Measurements from ENCODE around the gene IL5.
A peak's percentile ranks its signal among the peaks of the same experiment; 100 is the strongest.

The IL5 gene

GRCh38 chr5:132496191-132496630 is 47.1 kb downstream of the IL5 start:
- peak overlapping the region; percentile 95 for H3K27ac ChIP-seq
- DNase-seq (ENCODE audit: low spot score), result peak; percentile 99
- CTCF ChIA-PET, result interaction anchor here (2.1 kb wide), 1 partner anchor 110 kb away, joined by 12 read pairs; no protein-coding TSS in a partner anchor

GRCh38 chr5:132495667-132496190 is 47.6 kb downstream of the IL5 start:
- H3K27ac ChIP-seq, result peak overlapping the region; percentile 95
- peak; percentile 83 for DNase-seq (ENCODE audit: low spot score)
- TF ChIP-seq CTCF (conservative IDR thresholded peaks at IDR 0.05; ENCODE audit: low read depth), result no peak
- ChIA-PET CTCF (interaction anchor here (1.3 to 2.1 kb wide), 2 partner anchors 14 to 110 kb away, joined by 4 to 12 read pairs; no protein-coding TSS in a partner anchor), POLR2A (ENCODE audit: low non-redundant PET) (interaction anchor here (0.5 to 0.8 kb wide), 5 partner anchors 17 to 431 kb away, joined by 3 to 4 read pairs (median 3); partner anchors contain the start of gene CSF2)

More at GRCh38 chr5:132496191-132496630, 47.1 kb downstream of the IL5 start:
- POLR2A ChIA-PET (ENCODE audit: low non-redundant PET), result interaction anchor here (0.5 to 0.7 kb wide), 7 partner anchors 27 to 468 kb away, joined by 3 to 5 read pairs (median 3); partner anchors contain the start of gene CSF2
- TF ChIP-seq CTCF (conservative IDR thresholded peaks at IDR 0.05; ENCODE audit: low read depth), result no peak

GRCh38 chr5:132493821-132494220 is 49.5 kb downstream of the IL5 start:
- no peak for DNase-seq (ENCODE audit: low spot score)
- TF ChIP-seq CTCF (conservative IDR thresholded peaks at IDR 0.05; ENCODE audit: low read depth), result no peak
- peak overlapping the region; percentile 95; the same call in 1 of the 2 replicates for H3K27ac ChIP-seq
- CTCF ChIA-PET, result no interaction called here
- POLR2A ChIA-PET (ENCODE audit: low non-redundant PET), result no interaction called here

DNA sequence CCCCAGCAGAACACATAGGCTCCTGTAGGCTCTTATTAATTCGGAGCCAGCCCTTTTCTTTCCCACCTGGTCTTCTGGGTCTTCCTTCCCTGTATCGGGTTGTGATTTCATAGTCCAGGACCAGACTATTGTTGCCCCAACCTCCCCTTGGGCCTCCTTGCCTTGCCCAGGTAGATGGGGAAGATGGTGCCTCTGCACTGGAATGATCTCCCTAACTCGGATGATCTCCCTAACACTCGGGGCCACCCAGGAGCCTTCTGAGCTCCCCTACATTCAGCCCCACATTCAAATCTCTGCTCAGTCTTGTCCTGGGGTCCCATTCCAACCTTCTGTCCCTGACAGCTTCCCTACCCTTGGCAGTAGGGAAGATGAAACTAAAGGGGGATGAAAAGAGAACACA is 50.1 kb downstream of the IL5 start:
- TF ChIP-seq CTCF (conservative IDR thresholded peaks at IDR 0.05; ENCODE audit: low read depth), result no peak
- ChIA-PET POLR2A (ENCODE audit: low non-redundant PET) (no interaction called here), CTCF (interaction anchor here (1.2 kb wide), 1 partner anchor 8 kb away, joined by 3 read pairs; no protein-coding TSS in a partner anchor)
- DNase-seq (ENCODE audit: low spot score), result no peak
- no peak overlapping the region for H3K27ac ChIP-seq

DNA sequence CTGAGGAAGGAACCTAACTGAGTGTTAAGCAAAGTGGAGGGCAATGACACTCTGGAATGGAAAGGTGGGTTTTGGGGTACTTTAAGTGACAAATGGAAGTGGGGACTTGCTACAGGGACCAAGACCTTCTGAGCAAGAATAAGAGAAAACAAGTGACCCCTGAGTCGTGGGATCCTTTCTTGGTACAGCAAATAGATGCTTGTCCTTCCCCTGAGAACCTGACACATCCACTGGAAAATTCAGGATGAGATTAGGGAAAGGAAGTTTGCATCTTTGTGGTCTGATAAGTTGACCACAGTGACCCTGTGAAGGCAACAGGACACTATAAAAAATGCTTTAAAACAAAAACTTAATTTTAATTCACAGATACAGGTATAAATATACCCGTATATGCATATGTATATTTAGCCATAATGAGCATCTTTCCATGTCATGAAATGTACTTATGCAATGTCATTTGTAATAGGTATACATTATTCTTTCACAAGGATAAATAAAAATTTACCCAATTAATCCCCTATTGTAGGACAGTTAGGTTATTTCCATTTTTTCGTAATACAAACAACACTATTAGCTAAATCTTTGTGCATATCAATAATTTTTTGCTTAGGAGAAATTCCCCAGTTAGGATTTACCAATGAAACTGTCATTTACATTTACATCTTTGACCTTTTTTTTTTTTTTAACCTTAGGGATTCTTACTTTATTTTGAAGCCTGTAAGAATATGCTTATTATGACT is 50.8 kb downstream of the IL5 start:
- no peak for DNase-seq (ENCODE audit: low spot score)
- no peak overlapping the region for H3K27ac ChIP-seq
- ChIA-PET CTCF (interaction anchor here (1.0 to 1.2 kb wide), 2 partner anchors 9 to 72 kb away, joined by 3 to 5 read pairs; no protein-coding TSS in a partner anchor), POLR2A (ENCODE audit: low non-redundant PET) (no interaction called here)
- TF ChIP-seq CTCF (conservative IDR thresholded peaks at IDR 0.05; ENCODE audit: low read depth), result no peak

Data from RWPE1 (cell line).